Activated CD4-positive, alpha-beta T cell treated with anti-CD3 and anti-CD28 coated beads, Interleukin-2, amount 50 U/mL, for 16 hours (primary cell): ENCODE data around the gene SNX3.
A peak's percentile ranks its signal among the peaks of the same experiment; 100 is the strongest.
"Not testable (repeated sequence)": the region's sequence is repeated elsewhere in the genome, so short reads cannot be mapped to it uniquely, and the experiment has no call there.

Source experiments
- DNase-seq: peaks from one replicate; pipeline ENCODE4 v3.0.0-alpha.2; 2020

Gene SNX3

GRCh38 chr6:108260809-108261569, at the start of gene SNX3:
TSS of gene SNX3 (minus strand) at chr6:108261040. CDS start at chr6:108260921, 119 bp downstream.
- peak; percentile 94 for DNase-seq

- DNase-seq: no peak
These were observed 49.0 kb upstream of the SNX3 start for GRCh38 chr6:108309844-108310243.

GRCh38 chr6:108308641-108309040, 47.8 kb upstream of the SNX3 start:
- DNase-seq: peak; percentile 11

DNA sequence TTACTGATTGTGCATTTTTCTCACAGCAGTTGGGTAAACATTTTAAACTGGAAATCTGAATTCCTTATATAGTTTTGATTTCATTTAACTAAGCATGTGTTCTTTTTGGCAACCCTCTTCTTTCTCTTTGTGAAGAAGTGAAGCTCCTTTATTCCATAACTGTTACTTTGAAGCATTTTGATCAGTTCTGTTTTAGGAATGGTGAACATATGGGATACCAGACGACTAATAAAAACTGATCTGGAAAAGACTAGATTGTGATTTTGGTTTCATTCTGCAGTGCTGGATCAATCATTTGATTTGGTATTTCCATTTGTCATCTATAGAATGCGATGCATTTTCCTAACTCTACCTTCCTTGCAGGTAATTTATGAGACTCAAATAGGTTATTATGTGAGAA, 43.8 kb upstream of the SNX3 start:
- no peak for DNase-seq

GRCh38 chr6:108302386-108302785, 41.5 kb upstream of the SNX3 start:
- DNase-seq: no peak

DNA sequence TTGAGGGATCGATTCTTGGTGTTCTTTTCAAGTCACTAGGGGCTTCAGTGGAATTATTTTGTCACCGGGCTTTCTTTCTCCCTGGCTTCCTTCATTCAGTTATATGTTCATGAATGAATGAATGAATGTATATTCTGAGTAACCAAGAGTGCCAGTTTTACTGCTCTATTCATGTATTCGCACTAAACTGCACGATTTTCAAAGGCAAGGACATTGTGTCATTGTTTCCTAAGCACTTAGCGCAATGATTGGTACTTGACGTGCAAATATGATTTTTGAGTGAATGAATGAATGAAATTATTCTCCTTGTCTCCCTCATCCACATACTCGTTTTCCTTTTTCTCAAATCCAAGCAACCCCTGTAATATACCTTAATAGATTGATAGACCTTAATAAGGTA, 34.8 kb upstream of the SNX3 start:
- DNase-seq: no peak

GRCh38 chr6:108294727-108295625, 34.1 kb upstream of the SNX3 start, which contains the start of gene AFG1L:
TSS of gene AFG1L (plus strand) at chr6:108295054. CDS start at chr6:108295080, 26 bp downstream.
- peak; percentile 87 for DNase-seq

GRCh38 chr6:108294297-108294726, 33.5 kb upstream of the SNX3 start:
- DNase-seq: no peak

DNA sequence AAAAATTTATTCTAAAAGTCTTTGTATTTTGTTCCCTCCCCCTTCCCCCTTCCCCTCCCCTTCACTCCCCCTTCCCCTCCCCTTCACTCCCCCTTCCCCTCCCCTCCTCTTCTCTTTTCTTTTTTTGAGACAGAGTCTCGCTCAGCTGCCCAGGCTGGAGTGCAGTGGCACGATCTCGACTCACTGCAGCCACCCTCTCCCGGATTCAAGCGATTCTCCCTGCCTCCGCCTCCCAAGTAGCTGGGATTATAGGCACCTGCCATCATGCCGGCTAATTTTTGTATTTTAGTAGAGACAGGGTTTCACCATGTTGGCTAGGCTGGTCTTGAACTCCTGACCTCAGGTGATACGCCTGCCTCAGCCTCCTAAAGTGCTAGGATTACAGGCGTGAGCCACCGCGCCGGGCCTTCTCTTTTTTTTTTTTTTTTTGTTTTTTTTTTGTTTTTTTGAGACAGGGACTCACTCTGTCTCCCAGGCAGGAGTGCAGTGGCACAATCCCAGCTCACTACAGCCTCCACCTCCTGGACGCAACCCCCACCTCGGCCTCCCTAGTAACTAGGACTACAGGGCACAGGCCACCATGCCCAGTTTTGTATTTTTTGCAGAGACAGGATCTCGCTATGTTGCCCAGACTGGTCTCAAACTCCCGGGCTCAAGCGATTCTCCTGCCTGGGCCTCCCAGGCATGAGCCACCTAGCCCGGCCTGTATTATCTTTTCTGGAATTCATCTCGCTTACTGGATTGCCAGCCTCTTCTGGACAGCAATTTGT, 32.9 kb upstream of the SNX3 start:
- DNase-seq: no peak

DNA sequence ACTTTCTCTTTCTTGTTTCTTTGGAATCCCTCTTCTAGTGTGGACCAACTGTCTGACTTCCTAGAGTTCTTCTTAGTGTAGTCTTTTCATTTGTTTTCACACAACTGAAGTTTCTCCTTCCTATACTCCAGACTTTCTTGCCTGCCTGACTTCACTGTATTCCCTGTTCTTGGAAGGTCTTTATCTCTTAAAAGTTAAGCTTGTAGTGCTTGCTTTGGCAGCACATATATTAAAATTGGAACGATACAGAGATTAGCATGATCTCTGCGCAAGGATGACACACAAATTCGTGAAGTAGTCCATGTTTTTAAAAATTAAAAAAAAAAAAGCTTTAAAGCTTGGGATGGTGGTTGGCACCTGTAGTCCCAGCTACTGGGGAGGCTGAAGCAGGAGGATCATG, 31.7 kb upstream of the SNX3 start:
- not testable (repeated sequence) for DNase-seq

DNA sequence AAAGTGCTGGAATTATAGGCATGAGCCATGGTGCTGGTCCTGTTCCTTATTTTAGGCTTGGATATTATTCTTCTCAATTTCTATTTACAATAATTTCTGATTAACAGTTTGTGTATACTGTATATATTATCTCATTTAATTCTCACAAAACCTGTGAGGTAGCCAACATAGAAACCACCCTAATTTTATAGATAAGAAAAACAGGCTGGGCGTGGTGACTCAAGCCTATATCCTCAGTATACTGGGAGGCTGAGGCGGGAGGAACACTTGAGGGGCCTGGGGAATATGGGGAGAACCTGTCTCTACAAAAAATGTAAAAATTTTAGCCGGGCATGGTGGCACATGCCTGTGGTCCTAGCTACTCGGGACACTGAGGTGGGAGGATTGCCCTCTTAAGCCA, 30.3 kb upstream of the SNX3 start:
- DNase-seq: no peak

- peak; percentile 36 for DNase-seq
These were observed 27.9 kb upstream of the SNX3 start for GRCh38 chr6:108288742-108289141.

- no peak for DNase-seq
These were observed 26.5 kb upstream of the SNX3 start for GRCh38 chr6:108287373-108287772.

DNA sequence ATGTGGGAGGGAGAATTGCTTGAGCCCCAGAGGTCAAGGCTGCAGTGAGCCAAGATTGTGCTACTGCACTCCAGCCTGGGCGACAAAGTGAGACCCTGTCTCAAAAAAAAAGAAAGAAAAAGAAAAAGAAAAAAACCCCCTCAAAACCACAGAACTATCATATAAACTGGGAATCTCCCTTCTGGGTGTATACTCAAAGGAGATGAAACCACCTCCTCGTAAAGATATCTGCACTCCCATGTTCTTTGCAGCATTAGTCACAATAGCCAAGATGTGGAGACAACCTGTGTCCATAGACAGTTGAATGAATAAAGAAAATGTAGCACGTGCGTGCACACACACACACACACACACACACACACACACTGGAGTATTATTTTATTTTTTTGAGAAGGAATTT, 25.5 kb upstream of the SNX3 start:
- DNase-seq: no peak

- DNase-seq: no peak
These were observed 24.5 kb upstream of the SNX3 start for GRCh38 chr6:108285381-108285780.

DNA sequence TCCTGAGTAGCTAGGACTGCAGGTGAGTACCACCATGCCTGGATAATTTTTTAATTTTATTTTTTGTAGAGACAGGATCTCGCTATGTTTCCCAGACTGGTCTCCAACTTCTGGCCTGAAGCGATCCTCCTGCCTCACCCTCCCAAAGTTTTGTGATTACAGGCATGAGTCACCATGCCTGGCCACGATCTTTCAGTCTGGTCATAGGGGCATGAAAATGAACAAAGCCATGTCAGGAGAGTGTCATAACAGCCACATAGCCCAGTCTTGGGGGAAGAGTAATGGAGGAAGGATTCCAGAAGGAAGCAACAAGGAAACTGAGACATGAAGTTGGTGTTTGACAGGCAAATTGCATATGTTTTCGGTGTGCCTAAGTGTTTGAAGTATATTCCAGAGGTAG, 17.0 kb upstream of the SNX3 start:
- no peak for DNase-seq

- no peak for DNase-seq
These were observed 16.5 kb upstream of the SNX3 start for GRCh38 chr6:108277295-108277694.

GRCh38 chr6:108275976-108276375, 15.1 kb upstream of the SNX3 start:
- no peak for DNase-seq

DNA sequence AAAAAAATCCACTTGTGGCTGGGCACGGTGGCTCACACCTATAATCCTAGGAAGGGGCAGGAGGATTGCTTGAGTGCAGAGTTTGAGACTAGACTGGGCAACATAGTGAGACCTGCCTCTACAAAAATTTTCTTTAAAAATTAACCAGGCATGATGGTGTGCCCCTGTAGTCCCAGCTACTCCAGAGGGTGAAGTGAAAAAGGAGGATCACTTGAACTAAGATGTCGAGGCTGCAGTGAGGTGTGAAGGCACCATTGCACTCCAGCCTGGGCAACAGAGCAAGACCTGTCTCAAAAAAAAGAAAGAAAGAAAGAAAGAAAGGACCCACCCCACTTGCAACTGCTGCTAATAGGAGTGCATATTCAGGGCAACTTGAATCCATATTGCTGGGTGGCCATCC, 13.7 kb upstream of the SNX3 start:
- DNase-seq: no peak

DNA sequence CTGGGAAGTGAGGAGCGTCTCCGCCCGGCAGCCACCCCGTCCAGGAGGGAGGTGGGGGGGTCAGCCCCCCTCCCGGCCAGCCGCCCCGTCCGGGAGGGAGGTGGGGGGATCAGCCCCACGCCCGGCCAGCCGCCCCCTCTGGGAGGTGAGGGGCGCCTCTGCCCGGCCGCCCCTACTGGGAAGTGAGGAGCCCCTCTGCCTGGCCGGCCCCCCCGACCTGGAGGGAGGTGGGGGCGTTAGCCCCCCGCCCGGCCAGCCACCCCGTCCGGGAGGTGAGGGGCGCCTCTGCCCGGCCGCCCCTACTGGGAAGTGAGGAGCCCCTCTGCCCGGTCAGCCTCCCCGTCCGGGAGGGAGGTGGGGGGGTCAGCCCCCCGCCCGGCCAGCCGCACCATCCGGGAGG, 9.1 kb upstream of the SNX3 start:
- not testable (repeated sequence) for DNase-seq

DNA sequence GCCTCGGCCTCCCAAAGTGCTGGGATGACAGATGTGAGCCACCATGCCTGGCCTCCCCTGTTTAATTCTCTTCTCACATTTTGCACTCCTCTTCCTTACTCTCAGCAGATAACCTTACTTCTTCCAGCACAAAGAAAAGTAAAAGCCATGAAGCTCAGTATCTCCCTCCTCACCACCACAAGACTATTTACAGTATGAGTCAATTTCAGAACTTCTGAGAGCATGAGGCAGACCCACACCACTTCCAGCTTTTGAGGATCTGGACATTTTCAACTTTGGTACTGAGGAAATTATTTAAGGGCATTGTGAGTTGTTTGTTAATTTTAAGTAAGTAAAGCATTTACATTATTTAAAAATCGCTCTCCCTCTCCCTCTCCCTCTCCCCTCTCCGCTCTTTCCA, 8.0 kb upstream of the SNX3 start:
- DNase-seq: no peak

GRCh38 chr6:108263371-108263770, 2.5 kb upstream of the SNX3 start:
- DNase-seq: no peak

GRCh38 chr6:108260126-108260808, 573 bp downstream of the SNX3 start:
- peak; percentile 41 for DNase-seq
